ENCODE results near the gene SERP2. TPM values are rescaled to one million over a fixed set of nuclear protein-coding genes. Genes with fewer than 3 reads are reported as not detected.

Gene SERP2
- total RNA-seq, 4 donors from 2014 or later: 13.1 to 20.5 (median 15.7) TPM

- 86 to 92% methylated on average over 3 of the region's 3 CpGs for WGBS, 2 donors
- no peaks in the 10 kb centered on the region for H3K27me3 ChIP-seq
- H3K4me1 ChIP-seq: peaks cover 0 to 30% (median 8%) of the 10 kb centered on the region in 4 donors
- no peaks in the 10 kb centered on the region for H3K9me3 ChIP-seq
- no peaks in the 10 kb centered on the region for H3K36me3 ChIP-seq
- no peak overlapping the region for H3K4me3 ChIP-seq
- TF ChIP-seq POLR2A (IDR thresholded peaks at IDR 0.05) (no peak), EP300 (IDR thresholded peaks at IDR 0.05) (no peak), CTCF (IDR thresholded peaks at IDR 0.05) (no peak)
- DNase-seq (ENCODE audit: low spot score in 2 of 2): no peak
- no peak overlapping the region for H3K27ac ChIP-seq
Measured at GRCh38 chr13:44371421-44371820, 2.2 kb upstream of the SERP2 start.

- no peaks in the 10 kb centered on the region for H3K36me3 ChIP-seq
- no peaks in the 10 kb centered on the region for H3K9me3 ChIP-seq
- 37 to 39% methylated on average over 11 to 23 of the region's 29 CpGs for WGBS, 2 donors
- peak overlapping the region; percentile 30 to 86 (median 66) for H3K27ac ChIP-seq
- DNase-seq (ENCODE audit: low spot score in 2 of 2): no peak
- peaks cover 0 to 21% (median 8%) of the 10 kb centered on the region in 4 donors for H3K4me1 ChIP-seq
- TF ChIP-seq EP300 (IDR thresholded peaks at IDR 0.05) (no peak), POLR2A (IDR thresholded peaks at IDR 0.05) (no peak), CTCF (IDR thresholded peaks at IDR 0.05) (no peak)
- no peaks in the 10 kb centered on the region for H3K27me3 ChIP-seq
- peak overlapping the region; percentile 55 to 69 (median 64) for H3K4me3 ChIP-seq
Measured at GRCh38 chr13:44373247-44373600, 400 bp upstream of the SERP2 start.

GRCh38 chr13:44374348-44374712 is 706 bp downstream of the SERP2 start:
- WGBS, 2 donors: 39 to 62% methylated on average over 6 to 10 of the region's 10 CpGs
- Histone ChIP-seq H3K4me3 (peak overlapping the region; percentile 55 to 69 (median 64)), H3K9me3 (no peaks in the 10 kb centered on the region), H3K4me1 (peaks cover 0 to 17% (median 8%) of the 10 kb centered on the region in 4 donors), H3K36me3 (peaks cover 0 to under 1% (median 0%) of the 10 kb centered on the region in 3 donors), H3K27me3 (no peaks in the 10 kb centered on the region), H3K27ac (peak overlapping the region; percentile 30 to 86 (median 66))
- no peak for TF ChIP-seq POLR2A (IDR thresholded peaks at IDR 0.05)
- TF ChIP-seq EP300 (IDR thresholded peaks at IDR 0.05): peak in 1 of 2 donors; percentile 19
- no peak for DNase-seq (ENCODE audit: low spot score in 2 of 2)

DNA sequence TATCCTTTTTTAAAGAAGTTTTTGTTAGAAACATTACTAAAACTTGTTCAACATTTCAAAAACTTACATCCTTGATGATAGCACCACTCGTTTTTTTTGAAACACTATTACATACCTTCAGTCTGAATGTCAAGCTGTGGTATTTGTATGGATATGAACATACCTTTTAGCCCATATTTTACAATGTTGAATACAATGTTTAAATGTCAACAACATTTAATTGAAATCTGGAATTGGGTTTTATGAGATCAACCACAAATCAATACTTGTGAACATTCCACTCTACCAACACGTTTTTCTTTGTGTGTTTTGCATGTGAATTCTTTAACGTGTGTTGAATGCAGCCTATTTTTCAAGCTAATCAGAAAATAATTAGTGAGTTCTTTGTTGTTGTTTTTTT is 4.7 kb downstream of the SERP2 start:
- Histone ChIP-seq H3K27me3 (no peaks in the 10 kb centered on the region), H3K36me3 (peaks cover 0 to 24% (median 0%) of the 10 kb centered on the region in 3 donors), H3K4me1 (peaks cover 0 to 8% (median under 1%) of the 10 kb centered on the region in 4 donors), H3K27ac (no peak overlapping the region), H3K4me3 (no peak overlapping the region), H3K9me3 (no peaks in the 10 kb centered on the region)
- no peak for DNase-seq (ENCODE audit: low spot score in 2 of 2)
- 59 to 60% methylated on average over 3 of the region's 3 CpGs for WGBS, 2 donors
- no peak for TF ChIP-seq EP300 (IDR thresholded peaks at IDR 0.05)
- TF ChIP-seq CTCF (IDR thresholded peaks at IDR 0.05): no peak
- TF ChIP-seq POLR2A (IDR thresholded peaks at IDR 0.05): no peak

DNA sequence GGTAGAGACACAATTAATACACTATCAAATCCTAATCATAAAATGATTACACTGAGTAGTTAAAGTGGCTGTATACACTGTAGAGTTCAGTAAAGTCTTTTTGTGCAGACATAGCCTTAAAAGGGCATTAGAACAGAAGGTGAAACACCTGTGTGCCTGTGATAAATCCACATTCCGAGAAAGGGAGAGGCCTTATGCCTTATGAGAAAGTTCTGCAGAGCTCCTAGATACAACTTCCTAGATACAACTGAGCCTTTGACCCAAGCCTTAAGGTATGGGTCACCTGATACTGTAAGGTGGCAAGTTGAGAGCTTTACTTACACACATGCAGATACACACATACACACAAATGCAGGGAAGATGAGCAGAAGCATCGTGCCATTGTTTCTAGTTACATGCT is 6.3 kb downstream of the SERP2 start:
- peaks cover 0 to 25% (median 0%) of the 10 kb centered on the region in 3 donors for H3K36me3 ChIP-seq
- H3K4me3 ChIP-seq: no peak overlapping the region
- TF ChIP-seq CTCF (IDR thresholded peaks at IDR 0.05) (no peak), EP300 (IDR thresholded peaks at IDR 0.05) (no peak), POLR2A (IDR thresholded peaks at IDR 0.05) (no peak)
- no peak for DNase-seq (ENCODE audit: low spot score in 2 of 2)
- no peaks in the 10 kb centered on the region for H3K4me1 ChIP-seq
- H3K9me3 ChIP-seq: no peaks in the 10 kb centered on the region
- no peaks in the 10 kb centered on the region for H3K27me3 ChIP-seq
- H3K27ac ChIP-seq: no peak overlapping the region
- WGBS, 2 donors: 95 to 98% methylated on average over 2 of the region's 2 CpGs
